GM19035 (cell line): ENCODE results near the gene LRRC25.

Experiments used
- ATAC-seq: cut with Tn5 transposase; IDR thresholded peaks from one replicate; pipeline ENCODE4 v1.9.1; 2021; ENCODE audit not compliant: unreplicated experiment

LRRC25 gene

DNA sequence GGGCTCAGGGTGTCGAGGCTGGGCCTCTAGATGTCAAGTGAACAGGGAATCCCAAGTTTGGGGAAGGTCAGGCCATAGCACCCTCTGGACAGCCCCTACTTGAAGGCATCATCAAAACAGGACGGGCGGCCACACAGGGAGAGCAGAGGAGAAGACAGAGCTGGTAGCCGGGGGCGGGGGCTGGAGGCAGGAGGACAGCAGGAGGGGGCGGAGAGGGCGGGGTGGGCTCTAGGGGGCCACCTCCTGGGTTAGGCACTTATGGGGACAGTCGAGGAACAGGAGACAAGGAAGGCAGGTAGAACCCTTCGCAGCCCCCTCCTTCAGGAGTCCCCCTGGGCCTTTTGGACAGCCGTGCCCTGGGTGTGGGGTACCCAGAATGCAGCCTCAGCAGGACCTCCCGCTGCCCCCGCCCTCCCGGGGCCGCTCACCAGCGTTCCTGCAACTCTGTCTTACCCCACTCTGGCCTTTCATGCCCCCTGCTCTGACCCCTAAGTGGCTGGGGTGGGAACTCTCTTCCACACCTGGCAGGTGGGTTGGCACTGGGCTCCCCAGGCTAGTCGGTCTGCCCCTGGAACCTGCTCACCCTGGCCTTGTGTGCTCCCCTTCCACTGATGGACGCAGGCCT is 27.6 kb upstream of the LRRC25 start:
- ATAC-seq, result no peak

DNA sequence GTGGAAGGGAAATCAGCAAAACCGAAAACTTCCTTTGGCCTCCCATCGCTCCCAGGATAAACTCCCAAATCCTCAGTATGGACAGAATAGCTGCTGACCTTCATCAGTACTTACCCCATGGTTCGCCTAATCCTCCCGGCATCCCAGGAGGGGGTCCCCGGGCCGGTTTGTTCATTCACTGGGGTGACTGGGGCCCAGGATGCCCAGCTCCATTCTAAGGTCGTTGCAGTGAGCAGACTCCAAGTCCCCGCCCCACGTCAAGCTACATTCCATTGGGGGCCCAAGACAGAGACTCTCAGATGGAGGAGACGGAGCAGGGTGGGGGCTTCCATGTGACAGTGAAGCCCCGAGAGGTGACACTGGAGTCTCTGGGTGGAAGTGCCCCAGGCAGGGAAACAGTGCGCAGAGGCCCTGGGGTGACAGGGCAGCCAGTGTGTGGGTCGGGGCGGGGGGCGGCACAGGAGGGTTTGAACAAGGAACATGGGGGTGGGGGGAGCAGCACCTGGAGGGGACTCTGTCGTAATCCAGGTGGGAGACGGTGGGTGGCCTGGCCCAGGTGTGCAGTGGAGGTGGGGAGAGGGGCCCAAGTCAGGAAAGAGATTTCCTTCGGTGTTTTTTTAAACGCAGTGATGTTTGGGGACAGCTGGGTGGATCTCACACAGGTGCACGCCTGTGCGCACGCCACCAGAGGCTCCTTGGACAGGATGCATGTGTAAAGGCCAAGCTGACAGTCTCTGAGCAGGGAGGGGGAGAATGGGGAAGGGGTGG is 26.9 kb upstream of the LRRC25 start:
- no peak for ATAC-seq

DNA sequence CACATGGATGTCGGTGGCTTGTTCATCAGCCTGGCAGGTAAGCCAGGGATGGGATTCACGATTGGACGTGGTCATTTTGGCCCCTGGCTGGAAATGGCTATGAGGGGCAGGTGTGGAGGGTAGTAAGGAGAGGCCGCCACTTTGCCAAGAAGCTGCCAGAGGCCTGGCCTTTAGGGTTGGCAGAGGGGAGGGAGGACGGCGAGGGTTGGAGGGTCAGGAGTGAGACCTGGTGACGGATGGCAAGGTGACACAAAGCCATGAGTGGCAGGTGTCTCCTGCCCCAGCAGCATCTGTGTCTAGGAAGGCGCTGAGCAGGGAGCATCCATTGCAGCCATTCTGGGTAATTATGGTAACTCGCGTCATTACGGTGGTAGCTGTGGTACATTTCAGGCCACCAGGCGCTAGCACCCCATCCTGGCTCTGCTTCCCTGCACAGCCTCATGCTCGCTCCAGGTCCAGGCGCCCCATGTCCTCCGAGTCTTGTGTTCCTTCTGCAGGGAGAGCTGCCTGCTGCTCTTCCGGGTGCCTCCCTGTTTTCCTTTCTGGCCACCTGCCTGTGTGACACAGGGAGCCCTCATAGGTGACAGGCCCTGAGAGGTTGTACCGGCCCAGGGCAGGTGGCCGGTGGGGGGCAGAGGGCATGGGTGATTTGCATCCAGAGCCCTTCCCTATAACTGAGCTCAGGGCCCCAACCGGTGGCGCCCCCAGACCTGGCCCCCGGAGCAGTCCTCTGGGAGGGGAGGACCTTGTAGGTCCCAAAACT is 26.0 kb upstream of the LRRC25 start:
- ATAC-seq, result no peak

DNA sequence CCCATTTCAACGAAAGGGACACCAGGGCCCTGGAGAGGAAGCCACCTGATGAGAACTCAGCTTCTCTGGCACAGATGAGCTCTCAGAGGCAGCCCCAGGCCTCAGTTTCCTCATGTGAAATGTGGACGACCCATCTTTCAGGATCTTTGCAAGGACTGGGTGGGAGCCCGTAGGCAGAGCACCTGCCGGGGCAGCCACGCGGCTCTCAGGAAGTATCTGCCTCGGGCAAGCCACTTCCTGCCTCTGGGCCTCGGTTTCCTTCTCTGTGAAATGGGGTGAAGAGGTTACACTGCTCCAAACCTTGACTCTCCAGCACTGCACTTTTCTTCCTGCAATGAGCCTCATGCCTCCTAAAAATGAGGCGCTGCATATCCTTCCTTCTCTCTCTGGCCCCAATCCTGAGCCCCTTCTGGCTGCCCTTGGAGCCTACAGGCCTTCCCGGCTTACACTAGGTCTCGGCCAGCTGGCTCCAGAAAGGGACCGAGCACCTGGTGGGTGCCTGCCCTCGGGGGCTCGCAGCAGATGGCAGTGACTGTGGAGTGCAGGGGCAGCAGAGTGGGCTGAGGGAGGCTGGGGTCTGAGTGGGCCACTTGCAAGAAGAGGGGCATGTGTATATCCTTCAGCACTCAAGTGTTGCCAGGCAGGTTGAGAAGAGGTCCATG is 25.2 kb upstream of the LRRC25 start:
- ATAC-seq, result no peak

DNA sequence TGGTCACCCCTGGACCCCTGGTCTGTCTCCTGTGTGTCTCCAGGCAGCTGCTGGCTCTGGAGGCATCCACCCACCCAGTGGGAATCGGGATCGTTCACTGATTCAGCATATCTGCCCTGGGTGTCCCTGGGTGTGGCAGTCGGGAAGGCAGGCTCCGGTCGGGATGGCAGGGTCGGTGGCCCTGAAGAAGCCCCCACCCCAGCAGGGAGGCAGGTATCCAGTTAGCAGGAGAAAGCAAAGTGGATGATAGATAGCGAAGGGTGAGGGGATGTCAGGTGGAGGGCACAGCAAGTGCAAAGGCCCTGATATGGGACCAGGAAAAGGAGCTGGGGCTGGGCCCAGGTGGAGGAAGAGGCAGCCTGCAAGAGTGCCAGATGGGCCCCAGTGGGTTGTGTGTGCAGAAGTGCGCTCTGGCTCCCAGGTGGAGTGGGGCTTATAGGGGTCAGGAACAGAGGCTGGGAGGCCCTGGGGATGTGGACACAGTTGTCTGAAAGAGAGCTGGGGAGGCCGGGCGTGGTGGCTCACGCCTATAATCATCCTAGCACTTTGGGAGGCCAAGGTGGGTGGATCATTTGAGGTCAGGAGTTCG is 24.0 kb upstream of the LRRC25 start:
- no peak for ATAC-seq

DNA sequence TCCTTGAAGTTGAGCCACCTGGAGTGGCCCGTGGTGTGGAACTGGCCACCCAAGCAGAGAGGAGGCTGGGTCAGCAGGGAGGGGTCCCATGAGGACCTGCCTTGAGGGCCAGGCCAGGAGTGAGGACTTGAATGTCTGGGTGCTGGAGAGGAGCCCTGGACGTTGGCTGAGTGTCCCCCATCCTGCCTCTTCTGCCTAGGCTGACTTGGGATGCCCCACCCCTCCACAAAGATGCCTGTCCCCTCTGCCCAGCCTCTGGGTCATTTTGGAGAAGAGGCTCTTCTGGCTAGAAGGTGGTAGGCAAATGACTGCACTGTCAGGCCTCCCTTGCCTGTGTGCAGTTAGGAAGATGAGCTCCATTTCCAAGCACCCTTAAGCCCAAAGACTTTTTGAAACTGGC is 23.5 kb upstream of the LRRC25 start:
- ATAC-seq, result no peak

DNA sequence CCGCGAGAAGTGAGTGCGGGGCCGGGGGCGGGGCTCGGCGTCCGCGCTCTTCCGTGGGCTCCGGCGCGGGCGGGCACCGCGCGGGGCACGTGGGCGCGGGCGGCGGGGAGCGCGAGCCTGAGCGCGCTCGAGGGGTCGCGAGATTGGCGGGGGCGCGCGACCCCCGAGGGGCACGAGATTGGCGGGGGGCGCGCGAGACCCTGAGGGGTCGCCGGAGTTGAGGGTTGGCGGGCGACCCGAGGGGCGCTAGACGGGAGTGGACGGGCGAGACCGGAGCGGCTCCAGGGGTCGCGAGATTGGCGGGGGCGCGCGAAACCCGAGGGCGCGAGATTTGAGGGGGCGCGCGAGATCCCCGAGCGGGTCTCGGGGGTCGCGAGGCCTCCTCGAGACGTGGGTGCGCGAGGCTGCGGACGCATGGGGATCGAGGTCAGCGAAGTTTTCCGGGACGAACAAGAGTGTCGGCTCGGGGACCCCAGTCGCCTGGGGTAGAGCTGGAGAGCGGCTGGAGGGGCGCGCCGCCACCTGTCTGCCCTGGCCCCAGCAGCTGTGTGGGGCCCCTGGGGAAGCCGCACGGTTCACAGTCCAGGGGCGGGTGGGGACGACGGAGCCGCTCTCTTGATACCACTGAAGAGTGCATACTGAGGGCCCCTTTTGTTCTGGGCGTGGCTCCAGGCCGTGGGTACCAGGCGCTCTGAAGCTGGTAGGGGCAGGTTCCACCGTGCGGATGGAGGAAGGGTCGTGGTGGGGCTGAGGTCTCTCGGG is 22.5 kb upstream of the LRRC25 start:
- ATAC-seq, result peak; percentile 8

DNA sequence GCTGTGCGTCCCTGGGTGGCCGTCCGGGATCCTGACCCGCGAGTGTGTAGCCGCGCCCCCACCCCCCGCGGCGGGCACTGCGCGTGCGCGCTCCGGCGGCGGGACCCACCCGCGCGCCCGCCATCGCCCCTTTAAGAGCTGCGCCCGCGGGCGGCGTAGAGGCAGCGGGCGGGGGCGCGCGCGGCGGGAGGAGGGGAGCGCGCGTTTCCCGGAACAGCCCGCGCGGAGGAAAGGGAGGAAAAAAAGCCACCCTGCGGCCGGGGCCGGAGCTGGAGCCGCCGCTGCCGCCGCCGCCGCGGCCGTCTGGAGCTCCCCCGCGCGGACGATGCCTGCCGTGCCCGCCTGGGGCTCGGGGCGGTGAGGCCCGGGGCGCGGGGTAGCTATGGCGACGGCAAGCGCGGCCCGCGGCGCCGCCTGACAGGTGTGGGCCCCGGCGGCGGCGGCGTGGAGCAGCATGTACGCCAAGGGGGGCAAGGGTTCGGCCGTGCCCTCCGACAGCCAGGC is 21.8 kb upstream of the LRRC25 start, which contains the start of gene SSBP4:
TSS of gene SSBP4 (plus strand) at position 204 of the 504 bp plus-strand sequence. CDS start at position 455, 251 bp downstream.
- ATAC-seq, result peak; percentile 42

DNA sequence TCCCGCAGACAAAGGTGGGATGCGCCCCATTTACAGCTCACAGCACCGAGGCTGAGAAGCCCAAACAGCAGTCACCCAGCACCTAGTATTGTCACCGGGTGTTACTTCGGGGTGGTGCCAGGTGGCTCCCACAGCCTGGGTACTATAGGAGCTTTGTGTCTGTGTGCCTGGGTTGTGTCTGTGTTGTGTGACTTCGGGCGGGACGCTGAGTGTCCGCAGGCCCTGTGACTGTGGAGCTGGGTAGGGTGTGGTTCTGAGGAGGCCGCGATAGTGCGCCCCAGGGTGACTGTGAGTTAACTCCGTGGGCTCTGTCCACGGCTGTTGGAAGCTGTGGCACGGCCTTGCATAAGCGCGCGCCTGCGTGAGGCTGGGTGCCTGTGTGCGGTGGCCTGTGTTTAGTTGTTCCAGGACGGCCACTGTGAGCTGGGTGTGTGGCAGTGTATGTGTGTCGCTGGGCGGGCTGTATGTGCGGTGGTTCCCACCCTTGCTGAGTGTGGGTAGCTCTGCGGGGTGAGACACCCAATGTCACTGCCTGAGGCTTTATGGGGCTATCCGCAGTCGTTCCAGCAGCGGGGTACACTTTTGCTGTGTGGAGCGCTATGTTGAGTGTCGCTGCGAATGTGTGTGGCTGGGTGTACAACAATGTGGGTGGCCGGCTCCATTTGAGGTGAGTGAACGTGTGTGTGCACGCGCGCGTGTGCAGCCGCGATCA is 21.2 kb upstream of the LRRC25 start:
- peak; percentile 13 for ATAC-seq

DNA sequence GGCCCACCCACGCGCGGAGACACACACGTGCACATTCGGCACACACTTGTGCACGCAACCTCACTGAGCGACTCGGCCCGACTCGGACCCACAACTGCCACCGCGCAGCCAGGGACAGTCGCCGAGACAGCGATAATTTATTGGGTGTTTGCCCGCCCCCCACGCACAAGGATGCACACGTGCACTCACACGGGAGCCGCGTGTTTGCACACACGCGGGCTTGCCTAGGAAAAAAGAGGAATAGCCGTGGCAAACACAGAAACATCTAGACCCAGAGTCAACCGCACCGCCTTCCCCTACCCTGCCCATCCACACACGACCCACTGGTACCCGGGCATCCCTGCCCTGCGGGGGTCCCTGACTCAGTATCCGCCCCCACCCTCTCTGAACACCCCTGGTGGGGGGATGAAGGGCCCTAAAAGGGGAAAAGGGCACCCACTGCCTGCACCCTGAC is 20.6 kb upstream of the LRRC25 start:
- ATAC-seq, result no peak

DNA sequence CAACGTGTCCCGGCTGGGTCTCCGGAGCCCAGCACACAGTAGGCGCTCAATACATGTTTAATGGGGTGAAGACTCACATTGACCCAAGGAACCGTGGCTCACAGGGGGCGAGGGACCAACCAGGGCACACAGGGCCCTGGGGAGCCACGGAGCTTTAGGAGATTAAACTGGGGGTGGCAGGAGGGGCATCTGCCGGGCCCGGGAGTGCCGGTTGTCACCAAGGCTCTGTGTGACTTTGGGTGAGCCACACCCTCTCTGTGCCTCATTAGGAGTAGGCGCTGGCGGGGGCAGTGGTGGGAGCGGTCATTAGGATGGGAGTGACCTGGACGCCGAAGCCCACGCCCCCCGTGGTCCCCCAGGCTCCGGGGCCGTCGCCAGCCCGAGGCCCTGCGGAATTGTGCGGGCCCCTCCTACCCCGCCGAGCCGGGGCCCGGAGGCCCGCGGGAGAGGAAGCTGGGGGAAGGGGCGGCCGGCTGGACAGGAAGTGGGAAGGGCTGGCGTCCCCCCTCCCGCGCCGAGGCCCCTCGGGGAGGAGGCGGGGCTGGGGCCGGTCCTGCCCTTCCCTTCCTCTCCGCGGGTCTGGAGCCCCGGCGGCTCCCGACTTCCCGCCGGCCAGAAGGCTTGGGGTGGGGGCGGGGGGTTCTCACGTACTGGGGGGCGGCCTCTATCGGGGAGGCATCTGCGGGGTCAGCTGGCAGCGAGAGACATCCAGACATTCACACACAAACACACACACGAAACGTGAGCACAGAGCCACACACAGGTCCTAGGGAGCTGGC is 20.0 kb upstream of the LRRC25 start:
- no peak for ATAC-seq

DNA sequence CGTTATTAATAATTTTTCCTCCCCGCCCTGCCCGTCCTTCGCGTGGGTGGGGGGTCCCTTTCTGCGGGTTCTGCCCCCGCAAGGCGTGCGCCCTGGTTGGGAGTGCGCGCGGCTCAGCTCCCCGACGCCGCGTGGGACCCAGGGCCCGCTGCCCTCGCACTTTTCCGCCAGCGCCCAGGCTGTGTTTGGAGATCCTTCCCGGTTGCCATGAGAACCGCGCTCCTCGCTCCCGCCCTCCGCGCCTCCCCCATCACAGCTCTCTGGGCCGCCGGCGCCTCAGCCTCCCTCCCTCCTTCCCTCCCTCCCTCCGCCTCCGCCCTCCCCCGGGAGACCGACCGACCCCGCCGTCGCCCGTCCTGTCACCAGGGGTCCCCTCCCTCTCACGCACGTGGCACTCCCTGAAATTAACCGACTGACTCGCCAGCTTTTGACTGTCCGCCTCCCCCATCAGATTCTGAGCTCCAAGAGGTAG is 19.4 kb upstream of the LRRC25 start:
- no peak for ATAC-seq

DNA sequence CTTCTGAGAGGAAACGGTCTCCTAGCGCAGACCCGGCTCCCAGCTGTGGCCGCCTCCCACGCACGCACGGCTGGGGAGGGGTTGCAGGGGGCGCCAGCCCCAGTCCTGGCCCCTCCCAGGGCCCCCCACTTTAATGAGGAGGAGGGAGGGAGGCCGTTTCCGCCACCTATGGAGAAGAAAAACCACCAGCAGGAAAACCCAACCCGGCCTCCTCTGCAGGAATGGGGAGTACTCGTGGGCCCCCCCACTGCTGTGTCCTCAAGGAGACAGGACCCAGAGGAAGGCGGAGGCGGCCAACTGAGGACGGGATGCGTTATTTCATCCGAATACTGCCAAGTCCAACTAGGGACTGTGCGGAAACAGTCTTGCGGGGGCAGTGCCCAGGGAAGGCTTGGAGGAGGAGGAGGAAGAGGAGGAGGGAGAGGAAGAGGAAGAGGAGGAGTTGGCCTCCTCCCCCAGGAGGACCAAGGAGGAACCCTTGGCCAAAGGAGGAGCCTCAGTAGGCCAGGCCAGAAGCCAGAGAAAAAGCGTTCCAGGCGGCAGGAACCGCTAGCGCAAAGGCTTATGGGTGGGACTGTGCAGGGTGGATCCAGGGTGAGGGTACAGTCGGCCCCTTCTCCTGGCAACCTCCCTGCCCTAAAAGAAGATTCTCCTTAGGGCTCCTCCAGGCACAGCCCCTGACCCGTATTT is 17.9 kb upstream of the LRRC25 start:
- ATAC-seq, result no peak

DNA sequence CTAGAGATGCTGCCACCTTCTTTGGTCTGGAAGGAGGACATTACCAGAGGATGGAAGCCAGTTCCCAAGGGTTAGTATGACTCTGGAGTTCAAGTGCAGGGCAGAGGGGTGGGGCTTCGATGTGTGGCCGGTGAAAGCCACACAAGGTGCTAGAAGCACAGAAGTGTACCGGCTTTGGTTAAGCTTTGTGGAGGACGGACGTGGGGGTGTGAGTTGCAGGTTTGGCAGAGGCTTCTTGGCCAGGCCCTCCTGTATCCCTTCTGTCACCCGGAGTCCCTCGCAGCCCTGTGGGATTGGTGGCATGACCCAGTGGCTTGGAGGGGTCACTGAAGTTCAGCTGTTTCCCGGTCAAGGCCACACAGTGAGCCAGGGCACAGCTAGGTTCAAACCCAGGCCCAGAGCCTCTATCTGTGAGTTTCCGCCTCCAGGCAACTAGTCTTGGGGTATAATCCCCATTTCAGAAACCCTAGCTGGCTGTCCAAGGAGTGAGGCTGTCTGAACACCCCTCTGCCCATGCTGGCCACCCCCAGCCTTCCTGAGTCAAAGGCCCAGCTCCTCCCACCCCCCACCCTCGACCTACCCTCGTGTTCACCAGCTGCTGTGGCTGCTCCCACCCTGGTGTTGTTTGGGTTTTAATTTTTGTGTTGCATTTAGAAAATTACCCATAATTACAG is 17.2 kb upstream of the LRRC25 start:
- ATAC-seq, result no peak

DNA sequence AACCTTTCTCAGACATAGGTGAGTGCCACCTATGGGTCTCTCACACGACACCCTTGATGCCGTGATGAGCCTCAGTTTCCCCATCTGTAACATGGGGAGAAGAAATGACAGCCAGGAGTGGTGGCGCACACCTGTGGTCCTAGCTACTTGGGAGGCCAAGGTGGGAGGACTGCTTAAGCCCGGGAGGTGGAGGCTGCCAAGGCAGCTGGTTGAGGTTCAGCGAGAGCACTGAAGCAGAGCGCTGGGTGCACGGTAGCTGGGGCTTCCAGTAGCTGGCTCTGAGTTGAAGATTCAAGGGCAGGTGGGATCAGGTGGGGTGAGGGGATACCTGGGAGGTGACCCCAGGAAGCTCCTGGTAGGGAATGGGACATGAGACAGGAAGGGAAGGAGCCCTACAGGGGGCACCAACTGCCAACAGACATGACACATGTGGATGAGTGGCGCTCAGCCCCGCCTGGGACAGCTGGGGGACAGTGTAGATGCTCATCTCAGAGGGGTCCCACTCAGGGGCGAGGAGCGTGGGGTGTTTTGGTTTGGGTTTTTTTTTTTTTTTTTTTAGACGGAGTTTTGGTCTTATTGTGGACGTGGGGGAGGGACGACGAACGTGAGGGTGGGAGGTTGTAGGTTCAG is 15.3 kb upstream of the LRRC25 start:
- ATAC-seq, result no peak

DNA sequence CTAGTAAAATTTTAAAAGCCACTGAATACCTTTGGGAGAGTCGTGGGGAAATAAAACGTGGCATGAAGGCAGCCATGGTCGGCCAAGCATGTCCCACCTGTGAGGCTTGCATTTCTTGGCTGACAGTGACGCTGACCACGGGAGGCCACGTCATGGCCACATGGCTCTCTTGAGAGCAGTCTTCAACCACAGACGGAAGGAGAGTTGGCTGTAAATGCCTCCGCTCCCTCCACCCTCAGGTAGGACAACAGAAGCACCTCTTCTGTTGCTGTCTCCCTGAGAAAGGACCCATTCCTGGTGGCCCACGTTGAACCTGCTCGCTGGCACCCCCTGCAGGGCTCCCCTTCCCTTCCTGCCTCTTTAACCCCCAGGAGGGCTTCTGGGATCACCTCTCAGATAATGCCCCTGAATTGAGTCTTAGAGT is 10.6 kb upstream of the LRRC25 start:
- peak; percentile 73 for ATAC-seq

DNA sequence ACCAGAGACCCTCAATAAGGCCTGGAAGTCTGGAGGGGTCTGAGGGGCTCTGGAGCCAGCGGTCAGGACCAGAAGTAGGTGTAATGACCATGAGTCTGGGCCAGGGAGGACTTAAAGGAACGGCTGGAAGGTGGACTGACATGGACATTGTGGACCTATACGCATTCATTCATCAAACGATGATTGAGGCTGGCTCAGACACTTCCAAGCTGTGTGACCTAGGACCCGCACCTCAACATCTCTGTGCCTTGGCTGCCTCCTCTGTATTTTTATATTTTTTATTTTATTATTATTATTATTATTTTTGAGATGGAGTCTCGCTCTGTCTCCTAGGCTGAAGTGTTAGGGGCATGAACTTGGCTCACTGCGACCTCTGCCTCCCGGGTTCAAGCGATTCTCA is 9.3 kb upstream of the LRRC25 start:
- ATAC-seq, result no peak
